GM08714 (cell line): ENCODE data around the gene XPA.
"Not testable (repeated sequence)": the region's sequence is repeated elsewhere in the genome, so short reads cannot be mapped to it uniquely, and the experiment has no call there.

ENCODE experiments used
- H3K4me3 ChIP-seq: fragments of 200-500 bp; sonication (Bioruptor generic); 2 replicates; pipeline ENCODE4 v1.5.1; 2014; ENCODE audit warnings: mild to moderate bottlenecking, low read length, inconsistent platforms
- ZNF274 ChIP-seq: IDR thresholded peaks from 2 replicates; pipeline ENCODE4 v1.6.1; 2012; ENCODE audit warnings: mild to moderate bottlenecking, low read depth, low read length

The XPA gene

DNA sequence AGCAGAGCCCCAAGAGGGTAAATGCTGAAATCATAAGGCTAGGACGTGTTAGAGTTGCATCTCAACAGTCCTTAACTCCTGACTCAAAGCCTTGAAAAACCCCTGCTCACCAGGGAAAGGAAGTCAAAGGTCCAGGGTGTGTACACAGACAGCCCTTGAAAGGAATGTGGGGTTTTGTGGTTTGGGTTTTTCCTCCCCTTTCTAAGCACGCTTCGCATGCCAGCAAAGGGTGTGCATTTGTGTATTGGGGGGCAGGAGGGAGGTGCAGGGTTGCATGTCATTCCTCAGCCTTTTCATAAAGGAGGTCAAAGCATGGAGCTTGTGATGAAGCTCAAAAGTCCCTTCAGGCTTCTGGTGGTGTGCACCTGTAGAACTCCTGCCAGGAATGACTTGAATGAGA, 17.3 kb upstream of the XPA start:
- no peak overlapping the region for H3K4me3 ChIP-seq
- TF ChIP-seq ZNF274, result no peak

DNA sequence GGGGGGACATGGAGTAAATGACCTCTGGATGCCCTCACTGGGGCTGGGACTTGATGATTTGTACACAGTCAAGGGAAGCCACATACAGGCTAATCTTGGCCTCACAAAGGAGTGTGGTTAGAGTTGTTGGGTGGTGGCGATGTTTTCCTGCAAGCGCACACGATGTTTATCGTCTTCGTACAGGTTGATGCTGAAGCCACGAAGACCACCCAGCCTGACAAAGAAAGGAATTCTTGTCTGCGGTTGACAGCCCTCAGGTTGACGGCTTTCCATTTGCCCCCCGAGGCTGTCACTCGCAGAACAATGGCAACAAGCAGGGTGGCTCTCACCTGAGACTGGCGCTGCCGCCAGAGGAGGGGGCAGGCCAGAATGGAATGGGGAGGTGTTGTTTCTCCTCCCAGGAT, 14.1 kb upstream of the XPA start:
- no peak for TF ChIP-seq ZNF274
- no peak overlapping the region for H3K4me3 ChIP-seq

DNA sequence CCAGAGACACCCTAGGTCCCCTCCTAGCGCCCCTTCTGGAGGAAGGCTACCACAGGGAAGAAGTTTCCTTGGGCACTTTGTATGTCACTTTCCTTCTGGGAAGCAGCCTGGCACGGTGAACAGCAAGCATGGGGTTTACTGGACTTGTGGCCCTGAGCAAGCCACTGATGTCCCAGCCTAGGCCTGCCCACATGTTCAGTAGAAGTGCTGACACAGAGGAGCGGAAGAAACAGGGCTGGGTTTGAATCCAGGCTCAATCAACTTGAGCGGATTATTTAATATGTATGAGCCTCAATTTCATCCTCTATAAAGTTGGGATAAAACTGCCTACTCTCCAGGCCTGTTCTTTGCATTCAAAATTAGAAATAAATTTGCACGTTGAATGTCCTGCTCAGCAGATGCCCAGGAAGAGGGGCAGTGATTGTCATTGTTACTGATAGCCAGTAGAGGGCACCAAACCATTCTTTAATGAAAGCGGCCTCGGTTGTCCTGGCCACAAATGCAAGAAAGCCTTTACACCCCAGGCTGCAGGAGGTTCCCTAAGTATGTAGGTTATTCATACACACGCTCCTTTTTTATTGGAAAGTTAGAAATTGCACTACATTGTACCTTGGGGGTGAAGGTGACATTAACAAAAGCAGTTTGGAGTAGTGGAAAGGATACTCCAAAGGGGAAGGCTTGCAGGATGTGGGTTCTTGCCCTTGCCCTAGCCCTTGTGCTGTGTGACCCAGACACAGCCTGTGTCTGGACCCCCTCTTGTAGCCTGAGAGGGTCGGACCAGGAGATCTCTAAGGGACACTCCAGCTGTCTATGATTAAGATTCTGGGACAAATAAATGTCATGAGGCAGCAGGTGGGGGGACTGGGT, 13.4 kb upstream of the XPA start:
- H3K4me3 ChIP-seq, result no peak overlapping the region
- TF ChIP-seq ZNF274, result no peak

DNA sequence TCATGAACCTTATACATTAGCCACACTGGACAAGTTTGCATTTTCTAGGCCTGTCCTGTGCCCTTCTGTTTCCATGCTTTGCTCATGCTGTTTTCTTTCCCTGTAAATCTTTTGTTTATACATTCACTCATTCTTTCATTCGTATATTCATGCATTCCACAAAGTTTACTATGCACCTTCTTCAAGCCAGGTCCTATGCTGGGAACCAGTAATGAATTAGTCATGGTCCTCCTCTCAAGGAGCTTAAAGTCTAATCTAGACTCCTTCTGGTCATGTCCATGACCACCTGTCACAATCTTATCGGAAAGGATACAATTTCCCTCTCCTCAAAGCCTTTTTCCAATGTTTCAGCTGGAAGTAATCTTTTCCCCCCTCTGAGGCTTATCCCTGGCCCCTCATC, 9.1 kb upstream of the XPA start:
- TF ChIP-seq ZNF274, result no peak
- no peak overlapping the region for H3K4me3 ChIP-seq

DNA sequence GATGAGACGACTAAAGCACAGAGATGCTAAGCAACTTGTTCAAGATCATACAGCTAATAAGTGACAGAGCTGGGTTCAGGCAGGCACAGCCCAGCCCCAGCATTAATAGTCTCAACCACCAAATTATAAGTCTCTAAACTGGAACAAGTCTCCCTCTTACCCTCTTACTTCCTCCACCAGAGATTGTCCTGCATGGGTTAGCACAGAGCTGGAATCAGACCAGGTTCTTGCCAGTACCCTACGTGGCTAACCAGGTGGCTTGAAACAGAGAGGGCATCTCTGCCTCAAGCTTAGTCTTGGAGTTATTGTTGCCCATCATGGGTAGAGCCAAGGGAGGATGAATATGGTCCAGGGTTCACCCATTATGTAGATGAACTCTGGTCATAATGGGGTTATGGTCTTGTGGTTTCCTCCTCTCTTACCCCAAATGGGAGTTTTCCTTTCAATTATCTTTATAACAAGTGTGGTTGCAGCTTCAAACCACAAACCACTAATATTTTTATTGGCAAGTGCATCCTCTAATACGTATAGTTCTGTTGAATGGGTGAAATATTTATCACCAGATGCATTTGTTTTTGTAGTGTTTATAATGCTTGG, 8.3 kb upstream of the XPA start:
- no peak overlapping the region for H3K4me3 ChIP-seq
- TF ChIP-seq ZNF274, result no peak

DNA sequence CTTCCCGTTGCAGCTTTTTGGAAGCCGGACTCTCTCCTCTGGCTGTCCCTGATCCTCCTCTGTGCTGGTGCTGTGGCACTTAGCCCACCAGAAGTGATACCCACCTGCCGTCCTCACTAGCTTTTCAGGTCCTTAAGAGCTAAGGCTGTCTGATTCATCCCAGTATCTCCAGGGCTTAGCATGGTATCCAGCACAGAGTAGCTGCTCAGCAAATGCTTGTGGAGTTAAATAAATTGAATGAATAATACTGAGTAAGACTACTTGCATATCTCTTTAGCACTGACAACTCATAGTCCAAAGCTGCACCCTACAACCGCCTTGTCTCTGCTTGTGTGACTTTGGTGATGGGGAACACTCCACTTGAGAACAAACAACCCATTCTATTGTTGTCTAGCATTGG, 7.7 kb upstream of the XPA start:
- no peak overlapping the region for H3K4me3 ChIP-seq
- no peak for TF ChIP-seq ZNF274

DNA sequence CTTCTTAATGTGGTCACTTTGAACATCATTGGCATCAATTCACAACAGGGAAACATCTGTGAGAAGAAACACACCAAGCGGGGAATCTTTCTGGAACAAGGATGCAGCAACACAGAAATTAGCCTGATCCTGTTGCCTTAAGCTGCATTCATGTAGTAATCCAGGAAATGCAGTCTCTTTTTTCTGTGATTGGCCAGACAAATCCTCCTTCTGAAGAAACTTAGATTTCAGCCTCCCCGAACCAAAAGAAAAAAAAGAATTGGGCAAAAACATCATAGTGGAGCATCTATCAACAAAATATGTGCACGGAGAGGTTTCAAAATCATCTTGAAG, 7.2 kb upstream of the XPA start:
- no peak for TF ChIP-seq ZNF274
- H3K4me3 ChIP-seq, result no peak overlapping the region

DNA sequence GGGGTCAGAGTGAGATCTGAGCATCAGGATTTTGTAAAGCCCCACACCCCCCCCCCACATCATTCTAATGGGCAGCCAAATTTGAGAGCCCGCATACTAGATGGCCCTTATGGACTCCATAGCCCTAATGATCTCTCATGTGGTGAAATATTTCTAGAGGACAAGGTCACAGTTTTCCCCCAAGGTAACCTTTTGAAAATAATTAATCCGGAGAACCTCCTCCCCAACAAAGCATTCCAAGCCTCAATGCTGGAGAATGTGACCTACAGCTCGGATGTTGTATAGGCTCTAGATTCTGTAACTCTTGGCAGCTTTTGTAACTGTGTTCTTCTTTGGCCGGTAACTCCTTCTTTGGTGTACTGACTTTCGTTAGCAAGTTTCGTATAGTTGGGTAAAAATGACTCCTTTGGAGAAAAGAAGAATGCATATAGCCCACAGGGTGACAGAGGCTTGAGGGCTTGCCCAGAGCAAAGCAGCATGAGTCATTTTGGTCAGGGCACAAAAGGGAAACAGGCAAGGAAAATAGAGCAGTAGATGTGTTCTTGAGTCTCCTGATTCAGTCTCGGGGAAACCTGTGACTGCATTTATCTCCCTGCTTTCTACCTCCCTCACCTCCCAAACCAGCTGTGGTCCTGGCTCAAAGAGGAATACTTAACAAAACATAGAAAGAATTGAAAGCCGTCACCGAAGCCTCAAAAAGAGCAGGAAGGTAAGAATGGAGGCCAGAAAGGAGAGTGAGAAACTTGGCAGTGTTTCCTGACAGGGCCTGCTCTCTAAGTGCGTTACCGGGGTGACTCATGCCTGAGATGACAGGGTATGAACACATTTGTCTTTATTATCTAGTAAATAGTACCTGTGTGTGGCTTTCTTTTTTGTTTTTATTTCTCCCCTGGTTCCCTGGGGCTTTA, 6.6 kb upstream of the XPA start:
- TF ChIP-seq ZNF274, result no peak
- no peak overlapping the region for H3K4me3 ChIP-seq

DNA sequence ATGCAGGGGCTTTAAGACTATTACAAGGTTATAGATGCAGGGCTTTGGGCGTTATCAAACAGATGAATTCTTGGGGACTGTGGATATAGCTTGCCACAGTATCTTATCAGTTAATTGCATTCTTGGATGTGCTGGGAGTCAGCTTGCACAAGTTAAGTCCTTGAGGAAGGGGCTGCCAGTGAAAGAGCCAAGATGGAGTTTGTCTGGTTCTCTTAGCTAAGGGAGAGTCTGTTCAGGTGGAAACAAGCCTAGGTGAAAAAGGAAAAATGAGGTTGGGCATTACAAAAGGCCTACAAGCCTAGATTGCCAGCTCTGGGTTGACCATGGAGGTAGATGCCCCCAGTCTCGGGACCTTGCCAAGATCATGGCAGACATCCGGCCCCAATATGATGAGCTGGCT, 2.7 kb upstream of the XPA start:
- not testable (repeated sequence) for H3K4me3 ChIP-seq

DNA sequence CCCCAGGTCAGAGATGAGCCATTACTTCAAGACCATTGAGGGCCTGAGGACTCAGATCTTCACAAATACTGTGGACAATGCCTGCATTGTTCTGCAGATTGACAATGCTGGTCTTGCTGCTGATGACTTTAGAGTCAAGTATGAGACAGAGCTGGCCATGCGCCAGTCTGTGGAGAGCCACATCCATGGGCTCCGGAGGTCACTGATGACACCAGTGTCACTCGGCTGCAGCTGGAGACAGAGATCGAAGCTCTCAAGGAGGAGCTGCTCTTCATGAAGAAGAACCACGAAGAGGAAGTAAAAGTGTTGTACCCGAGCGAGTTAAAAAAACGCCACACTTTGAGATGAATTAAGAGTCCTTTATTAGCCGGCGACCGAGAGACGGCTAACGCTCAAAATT, 2.1 kb upstream of the XPA start:
- not testable (repeated sequence) for H3K4me3 ChIP-seq

DNA sequence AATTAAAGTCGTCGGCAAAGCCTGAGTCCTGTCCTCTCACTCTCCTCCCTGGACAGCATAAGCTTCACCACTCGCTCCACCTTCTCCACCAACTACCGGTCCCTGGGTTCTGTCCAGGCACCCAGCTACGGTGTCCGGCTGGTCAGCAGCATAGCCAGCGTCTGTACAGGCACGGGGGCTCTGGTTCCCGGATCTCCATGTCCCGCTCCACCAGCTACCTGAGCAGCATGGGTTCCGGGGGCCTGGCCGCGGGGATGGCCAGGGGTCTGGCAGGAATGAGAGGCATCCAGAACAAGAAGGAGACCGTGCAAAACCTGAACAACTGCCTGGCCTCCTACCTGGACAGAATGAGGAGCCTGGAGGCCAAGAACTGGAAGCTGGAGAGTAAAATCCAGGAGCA, 1.7 kb upstream of the XPA start:
- H3K4me3 ChIP-seq, result no peak overlapping the region
- TF ChIP-seq ZNF274, result no peak

DNA sequence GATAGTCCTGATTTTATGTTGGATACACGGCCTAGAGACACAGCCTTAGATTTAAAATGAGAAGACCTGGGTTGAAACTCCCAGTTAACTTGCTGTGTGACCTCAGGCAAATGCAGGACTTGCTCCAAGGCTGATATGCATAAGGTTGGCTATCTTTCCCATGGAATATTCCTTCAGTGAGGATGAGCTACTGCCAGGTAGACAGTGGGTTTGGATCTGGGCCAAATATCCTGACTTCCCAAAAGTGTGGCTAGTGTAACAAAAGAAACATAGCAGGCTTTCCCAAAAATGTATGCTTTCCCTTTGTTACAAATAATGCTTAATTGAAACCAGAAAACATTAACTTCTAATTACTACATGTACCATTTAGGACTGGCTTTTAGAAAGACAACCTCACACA, 697 bp upstream of the XPA start:
- H3K4me3 ChIP-seq, result peak overlapping the region; percentile 63; the same call in 1 of the 2 replicates
- TF ChIP-seq ZNF274, result no peak

DNA sequence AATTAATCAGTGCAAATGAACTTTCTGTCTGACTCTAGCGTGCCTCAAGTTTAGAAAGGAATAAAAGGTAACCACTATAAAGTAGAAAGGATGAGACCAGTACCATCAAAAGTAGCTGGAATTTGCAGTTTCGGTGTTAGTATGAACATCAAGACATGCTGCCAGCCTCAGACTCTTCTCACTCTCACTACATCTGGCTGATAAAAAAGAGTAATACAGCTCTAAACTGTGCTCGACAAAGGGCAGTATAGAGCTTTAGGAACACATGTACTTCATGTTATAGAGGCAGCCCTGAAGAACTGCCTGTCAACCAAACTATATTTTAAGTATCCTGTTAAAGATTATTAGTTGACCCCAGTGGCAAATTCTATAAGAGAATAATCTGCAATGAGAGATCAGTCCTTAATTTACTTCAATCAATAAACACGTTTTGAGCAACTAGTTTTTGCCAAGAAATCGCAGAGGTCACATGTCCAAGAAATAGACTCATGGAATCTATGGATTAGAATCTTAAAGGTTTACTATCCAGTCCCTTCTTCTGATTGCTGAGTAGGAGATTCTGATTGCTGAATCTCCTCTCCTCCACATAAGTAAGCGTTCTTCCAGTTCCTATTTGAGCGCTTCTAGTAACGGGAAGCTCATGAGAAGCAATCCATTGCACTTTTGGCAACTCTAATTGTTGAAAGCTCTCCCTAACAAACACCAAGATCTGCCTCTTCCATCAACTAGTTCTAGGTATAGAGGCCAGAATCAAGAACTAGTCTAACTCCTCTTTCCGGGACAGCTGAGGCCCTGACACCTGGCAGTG, 941 bp downstream of the XPA start:
- TF ChIP-seq ZNF274, result no peak
- peak overlapping the region; percentile 71 for H3K4me3 ChIP-seq

DNA sequence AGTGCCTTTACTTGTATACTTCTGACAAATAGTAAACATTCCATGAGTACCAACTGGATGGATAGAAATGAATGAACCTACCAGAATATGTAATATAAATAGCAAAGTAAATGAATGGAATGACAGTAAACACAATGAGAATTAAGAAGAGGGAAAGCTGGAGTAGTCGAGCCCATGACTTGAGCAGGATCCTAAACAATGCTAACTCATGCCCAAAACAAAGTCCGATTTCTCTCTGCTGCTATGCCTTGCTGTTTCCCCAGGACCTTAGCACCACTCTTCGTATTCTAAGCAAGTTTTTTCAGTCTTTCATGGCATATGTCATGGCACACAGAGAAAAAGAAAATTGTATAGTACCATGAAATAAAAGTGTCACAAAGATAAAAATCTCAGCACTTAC, 1.8 kb downstream of the XPA start:
- TF ChIP-seq ZNF274, result no peak
- no peak overlapping the region; the same call in 1 of the 2 replicates for H3K4me3 ChIP-seq

DNA sequence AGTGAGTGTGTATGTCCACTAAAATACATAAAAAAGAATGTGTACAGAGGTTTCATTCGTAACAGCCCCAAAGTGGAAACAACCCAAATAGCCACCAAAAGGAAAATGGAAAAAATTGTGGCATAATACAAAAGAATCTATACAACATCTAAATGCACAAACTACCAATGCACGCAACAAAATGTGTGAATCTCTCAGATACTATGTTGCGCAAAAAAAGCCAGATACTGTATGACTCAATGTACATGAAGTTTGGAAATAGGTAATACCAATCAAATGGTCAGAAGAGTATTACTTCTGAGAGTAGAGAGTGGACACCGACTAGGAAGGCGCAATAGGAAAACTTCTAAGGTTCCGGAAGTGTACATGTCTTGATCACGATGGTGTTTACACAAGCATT, 2.4 kb downstream of the XPA start:
- TF ChIP-seq ZNF274, result no peak
- no peak overlapping the region for H3K4me3 ChIP-seq
